ENCODE data around the gene KRT33A. TPM values are rescaled to one million over a fixed set of nuclear protein-coding genes. Genes with fewer than 3 reads are reported as not detected.

The KRT33A gene
- total and polyA plus RNA-seq, 8 donors = not detected

- H3K36me3 ChIP-seq = no peaks in the 10 kb centered on the region
Observed at GRCh38 chr17:41298458-41299135, 52.0 kb downstream of the KRT33A start.

GRCh38 chr17:41296846-41297245 lies 53.8 kb downstream of the KRT33A start:
- H3K27me3 ChIP-seq = no peaks in the 10 kb centered on the region
- intact Hi-C loops (cut with DNase I) = no loop called here
- no peaks in the 10 kb centered on the region for H3K9me3 ChIP-seq
- FAIRE-seq (no peak), DNase-seq (no peak), ATAC-seq (no peak)
- WGBS, 2 donors = 51 to 59% methylated on average over 1 of the region's 1 CpG
- no peak overlapping the region for H3K27ac ChIP-seq
- no peaks in the 10 kb centered on the region for H3K4me1 ChIP-seq
- no peak overlapping the region for H3K4me3 ChIP-seq
- no peaks in the 10 kb centered on the region for H3K36me3 ChIP-seq
- TF ChIP-seq CTCF (IDR thresholded peaks at IDR 0.05) = no peak

More at GRCh38 chr17:41298458-41299135, 52.0 kb downstream of the KRT33A start:
- no peak for TF ChIP-seq CTCF (IDR thresholded peaks at IDR 0.05)
- Histone ChIP-seq H3K27ac (no peak overlapping the region), H3K9me3 (no peaks in the 10 kb centered on the region), H3K4me3 (no peak overlapping the region), H3K4me1 (no peaks in the 10 kb centered on the region), H3K27me3 (no peaks in the 10 kb centered on the region)
- intact Hi-C loops (cut with DNase I) = no loop called here
- FAIRE-seq (no peak), ATAC-seq (no peak), DNase-seq (no peak)
- WGBS, 2 donors = 70 to 84% methylated on average over 20 of the region's 20 CpGs

Other genes with a start within 250 kb of the KRT33A start
Only the 30 nearest of the 34 such genes appear.
- gene KRTAP4-12, start 226.6 kb downstream of the KRT33A start, total RNA-seq = not detected
- not detected for gene KRTAP4-12, start 226.6 kb downstream of the KRT33A start, polyA plus RNA-seq
- not detected for gene KRTAP4-6, start 210.3 kb downstream of the KRT33A start, total RNA-seq
- not detected for gene KRTAP4-6, start 210.3 kb downstream of the KRT33A start, polyA plus RNA-seq
- not detected for gene KRTAP4-5, start 201.0 kb downstream of the KRT33A start, total RNA-seq
- not detected for gene KRTAP4-5, start 201.0 kb downstream of the KRT33A start, polyA plus RNA-seq
- not detected for gene KRTAP4-4, start 190.1 kb downstream of the KRT33A start, total RNA-seq
- gene KRTAP4-4, start 190.1 kb downstream of the KRT33A start, polyA plus RNA-seq = not detected
- not detected for gene KRTAP4-3, start 182.6 kb downstream of the KRT33A start, total RNA-seq
- gene KRTAP4-3, start 182.6 kb downstream of the KRT33A start, polyA plus RNA-seq = not detected
- gene KRTAP4-2, start 172.6 kb downstream of the KRT33A start, total RNA-seq = not detected
- gene KRTAP4-2, start 172.6 kb downstream of the KRT33A start, polyA plus RNA-seq = not detected
- gene KRTAP4-1, start 165.9 kb downstream of the KRT33A start, total RNA-seq = not detected
- not detected for gene KRTAP4-1, start 165.9 kb downstream of the KRT33A start, polyA plus RNA-seq
- gene KRTAP9-1, start 160.9 kb downstream of the KRT33A start, total RNA-seq = not detected
- not detected for gene KRTAP9-1, start 160.9 kb downstream of the KRT33A start, polyA plus RNA-seq
- gene KRTAP9-2, start 124.2 kb downstream of the KRT33A start, total RNA-seq = not detected
- not detected for gene KRTAP9-2, start 124.2 kb downstream of the KRT33A start, polyA plus RNA-seq
- gene KRTAP9-3, start 118.4 kb downstream of the KRT33A start, total RNA-seq = not detected
- not detected for gene KRTAP9-3, start 118.4 kb downstream of the KRT33A start, polyA plus RNA-seq
- not detected for gene KRTAP9-8, start 112.8 kb downstream of the KRT33A start, total RNA-seq
- gene KRTAP9-8, start 112.8 kb downstream of the KRT33A start, polyA plus RNA-seq = not detected
- not detected for gene KRTAP9-4, start 101.1 kb downstream of the KRT33A start, total RNA-seq
- not detected for gene KRTAP9-4, start 101.1 kb downstream of the KRT33A start, polyA plus RNA-seq
- not detected for gene KRTAP9-9, start 95.4 kb downstream of the KRT33A start, total RNA-seq
- not detected for gene KRTAP9-9, start 95.4 kb downstream of the KRT33A start, polyA plus RNA-seq
- not detected for gene KRTAP9-6, start 85.5 kb downstream of the KRT33A start, total RNA-seq
- gene KRTAP9-6, start 85.5 kb downstream of the KRT33A start, polyA plus RNA-seq = not detected
- gene KRTAP9-7, start 75.1 kb downstream of the KRT33A start, total RNA-seq = not detected
- not detected for gene KRTAP9-7, start 75.1 kb downstream of the KRT33A start, polyA plus RNA-seq
- gene KRTAP29-1, start 48.0 kb downstream of the KRT33A start, total RNA-seq = not detected
- gene KRTAP29-1, start 48.0 kb downstream of the KRT33A start, polyA plus RNA-seq = not detected
- gene KRTAP16-1, start 41.5 kb downstream of the KRT33A start, total RNA-seq = not detected
- not detected for gene KRTAP16-1, start 41.5 kb downstream of the KRT33A start, polyA plus RNA-seq
- gene KRTAP17-1, start 35.1 kb downstream of the KRT33A start, total RNA-seq = not detected
- not detected for gene KRTAP17-1, start 35.1 kb downstream of the KRT33A start, polyA plus RNA-seq
- not detected for gene KRT33B, start 19.0 kb upstream of the KRT33A start, total RNA-seq
- not detected for gene KRT33B, start 19.0 kb upstream of the KRT33A start, polyA plus RNA-seq
- not detected for gene KRT34, start 31.5 kb upstream of the KRT33A start, total RNA-seq
- gene KRT34, start 31.5 kb upstream of the KRT33A start, polyA plus RNA-seq = not detected
- gene KRT31, start 46.8 kb upstream of the KRT33A start, total RNA-seq = not detected
- not detected for gene KRT31, start 46.8 kb upstream of the KRT33A start, polyA plus RNA-seq
- gene KRT37, start 73.8 kb upstream of the KRT33A start, total RNA-seq = not detected
- not detected for gene KRT37, start 73.8 kb upstream of the KRT33A start, polyA plus RNA-seq
- not detected for gene KRT38, start 90.2 kb upstream of the KRT33A start, total RNA-seq
- gene KRT38, start 90.2 kb upstream of the KRT33A start, polyA plus RNA-seq = not detected
- gene KRT32, start 116.6 kb upstream of the KRT33A start, total RNA-seq = not detected
- under 1 TPM in 1 of 2 donors, not detected in 1; 0.05 TPM for gene KRT32, start 116.6 kb upstream of the KRT33A start, polyA plus RNA-seq
- not detected for gene KRT35, start 130.3 kb upstream of the KRT33A start, total RNA-seq
- not detected for gene KRT35, start 130.3 kb upstream of the KRT33A start, polyA plus RNA-seq
- not detected for gene KRT36, start 139.1 kb upstream of the KRT33A start, total RNA-seq
- not detected for gene KRT36, start 139.1 kb upstream of the KRT33A start, polyA plus RNA-seq
- gene KRT13, start 154.8 kb upstream of the KRT33A start, total RNA-seq = under 1 TPM in 1 of 6 donors, not detected in 5; 0.39 TPM
- gene KRT13, start 154.8 kb upstream of the KRT33A start, polyA plus RNA-seq = 10 to 100 TPM in 1 of 2 donors, 1 to 10 TPM in 1; 5.3 to 11.9 TPM
- 1 to 10 TPM in 2 of 6 donors, under 1 TPM in 4; 0.20 to 1.4 (median 0.43) TPM for gene KRT15, start 168.1 kb upstream of the KRT33A start, total RNA-seq
- 1 to 10 TPM; 1.1 TPM for gene KRT15, start 168.1 kb upstream of the KRT33A start, polyA plus RNA-seq
- gene KRT19, start 177.5 kb upstream of the KRT33A start, total RNA-seq = 100 to 1,000 TPM in 2 of 6 donors, 10 to 100 TPM in 4; 14.2 to 147 (median 47.9) TPM
- gene KRT19, start 177.5 kb upstream of the KRT33A start, polyA plus RNA-seq = 10 to 100 TPM; 81.5 to 81.9 TPM
- not detected for gene KRT9, start 221.2 kb upstream of the KRT33A start, total RNA-seq
- gene KRT9, start 221.2 kb upstream of the KRT33A start, polyA plus RNA-seq = not detected